Brain pericyte (primary cell): ENCODE results near the gene VAPB.
"Not testable (repeated sequence)": the region's sequence is repeated elsewhere in the genome, so short reads cannot be mapped to it uniquely, and the experiment has no call there.

Experiments
- DNase-seq: peaks from one replicate; pipeline ENCODE4 v3.0.0-alpha.2; 2012; ENCODE audit warnings: low read depth, low spot score

The VAPB gene

GRCh38 chr20:58388882-58389323 is at the start of gene VAPB:
TSS of gene VAPB (plus strand) at chr20:58389229. CDS start at chr20:58389460, 231 bp downstream.
- peak; percentile 86 for DNase-seq

GRCh38 chr20:58339741-58340140 is 49.3 kb upstream of the VAPB start:
- no peak for DNase-seq

DNA sequence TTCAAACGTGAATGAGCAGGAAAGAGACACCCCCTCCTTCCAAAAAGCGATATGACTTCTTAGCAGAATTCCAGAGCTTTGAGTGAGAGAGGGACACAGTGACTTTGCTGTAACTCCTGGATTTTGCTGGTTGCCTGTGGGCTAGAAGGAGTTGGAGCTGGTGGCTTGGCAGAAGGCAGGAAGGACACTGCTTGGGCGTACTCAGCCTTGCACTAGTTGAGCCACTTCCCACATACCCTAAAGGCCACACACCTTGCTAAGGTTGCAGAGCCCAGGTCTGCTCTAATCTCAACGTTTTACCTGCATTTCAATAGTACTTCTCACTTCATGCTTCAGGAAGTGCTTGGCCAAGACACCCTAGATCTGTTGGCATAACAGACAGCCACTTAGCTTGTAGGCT is 48.9 kb upstream of the VAPB start:
- DNase-seq = no peak

DNA sequence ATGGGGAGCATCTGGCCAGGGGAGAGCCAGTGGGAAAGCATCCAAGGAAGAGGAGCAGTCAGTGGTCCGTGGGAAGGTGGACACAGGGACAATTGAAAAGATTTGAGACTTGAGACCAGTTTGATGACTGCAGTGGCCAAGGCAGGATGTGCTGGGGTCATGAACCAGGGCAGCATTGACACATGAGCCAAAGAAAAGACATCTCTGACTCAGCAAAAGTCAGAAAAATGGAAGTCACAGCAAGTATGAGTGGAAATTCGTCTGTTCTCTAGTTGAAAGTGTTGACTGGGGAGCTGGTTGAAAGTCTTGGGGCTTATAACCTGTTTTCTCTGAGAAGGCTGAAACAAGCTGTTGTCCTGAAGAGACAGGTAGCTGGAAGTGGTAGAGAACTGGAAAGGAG is 48.2 kb upstream of the VAPB start:
- no peak for DNase-seq

- no peak for DNase-seq
These were observed 46.7 kb upstream of the VAPB start for GRCh38 chr20:58342104-58342945.

GRCh38 chr20:58344741-58345140 is 44.3 kb upstream of the VAPB start:
- DNase-seq = no peak

- DNase-seq = peak; percentile 7
These were observed 39.5 kb upstream of the VAPB start for GRCh38 chr20:58349570-58349969.

GRCh38 chr20:58352468-58352867 is 36.6 kb upstream of the VAPB start:
- DNase-seq = no peak

DNA sequence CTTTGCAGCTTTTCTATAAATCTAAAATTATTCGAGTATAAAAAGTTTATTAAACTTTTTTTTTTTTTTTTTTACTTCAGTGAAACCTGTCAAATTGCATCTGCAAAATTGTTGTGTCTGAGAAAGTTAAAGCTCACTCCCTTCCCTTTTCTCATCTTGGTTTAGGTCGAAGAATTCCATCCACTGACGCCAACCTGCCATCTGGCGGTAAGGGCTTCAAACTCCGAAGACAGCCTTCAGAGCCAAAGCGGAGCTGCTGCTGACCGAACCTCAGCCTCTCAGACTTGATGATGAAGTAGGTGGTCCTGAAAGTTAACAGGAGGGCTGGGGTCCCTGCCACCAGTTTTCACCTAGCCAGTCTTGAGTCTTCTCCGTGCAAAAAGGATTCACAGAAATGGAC is 29.6 kb upstream of the VAPB start:
- no peak for DNase-seq

- no peak for DNase-seq
These were observed 28.1 kb upstream of the VAPB start for GRCh38 chr20:58360936-58361335.

GRCh38 chr20:58361481-58362205 is 27.4 kb upstream of the VAPB start:
- no peak for DNase-seq

DNA sequence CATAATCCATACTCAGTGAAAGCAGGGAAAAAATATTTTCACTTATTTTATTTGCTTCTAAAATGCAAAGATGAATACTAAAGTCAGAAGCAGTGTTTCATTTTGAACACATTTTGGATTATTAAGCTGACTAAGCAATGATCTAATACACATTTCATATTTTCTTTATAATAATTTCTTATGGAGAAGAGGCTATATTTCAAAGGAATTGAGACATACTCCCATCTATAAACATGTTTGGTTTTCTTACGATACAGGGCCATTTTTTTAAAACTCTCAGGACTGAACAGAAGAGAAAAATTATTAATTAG is 26.9 kb upstream of the VAPB start:
- no peak for DNase-seq

DNA sequence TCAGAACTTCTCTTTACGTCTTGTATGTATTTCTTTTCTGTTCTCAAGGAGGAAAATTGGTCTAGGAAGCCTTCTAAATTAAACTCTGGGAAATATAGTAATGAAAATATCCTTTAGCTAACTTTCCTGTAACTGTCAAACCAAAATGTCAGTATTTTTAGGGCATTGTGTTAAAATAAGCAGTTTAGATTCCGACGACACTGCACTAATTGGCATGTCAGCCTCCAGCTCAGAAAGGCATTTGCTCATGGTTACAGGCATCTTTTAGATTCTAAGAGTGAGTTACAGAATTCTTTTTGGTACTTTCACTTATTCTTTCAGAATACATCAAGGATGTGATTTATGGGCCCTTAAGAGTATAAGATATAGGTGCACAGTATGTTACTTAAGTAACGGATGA is 26.1 kb upstream of the VAPB start:
- no peak for DNase-seq

DNA sequence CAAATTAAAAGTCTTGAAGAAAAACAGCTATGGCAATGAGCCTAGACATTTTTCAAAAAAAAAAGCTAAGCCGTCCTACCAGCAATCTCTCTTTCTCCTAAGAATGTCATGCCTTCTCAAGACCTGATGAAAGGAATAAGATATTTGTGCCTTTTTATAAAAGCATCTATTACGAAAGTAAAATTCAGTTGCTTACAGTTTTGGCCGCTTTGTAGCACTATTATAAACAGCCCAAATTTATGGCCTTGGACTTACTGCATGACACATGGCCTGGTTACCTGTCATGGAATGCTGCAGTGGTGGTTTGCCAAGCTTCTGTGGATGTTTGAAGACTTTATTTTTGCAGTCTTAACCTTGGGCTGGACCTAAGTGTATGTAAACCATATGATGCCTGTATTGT is 22.2 kb upstream of the VAPB start:
- DNase-seq = no peak

DNA sequence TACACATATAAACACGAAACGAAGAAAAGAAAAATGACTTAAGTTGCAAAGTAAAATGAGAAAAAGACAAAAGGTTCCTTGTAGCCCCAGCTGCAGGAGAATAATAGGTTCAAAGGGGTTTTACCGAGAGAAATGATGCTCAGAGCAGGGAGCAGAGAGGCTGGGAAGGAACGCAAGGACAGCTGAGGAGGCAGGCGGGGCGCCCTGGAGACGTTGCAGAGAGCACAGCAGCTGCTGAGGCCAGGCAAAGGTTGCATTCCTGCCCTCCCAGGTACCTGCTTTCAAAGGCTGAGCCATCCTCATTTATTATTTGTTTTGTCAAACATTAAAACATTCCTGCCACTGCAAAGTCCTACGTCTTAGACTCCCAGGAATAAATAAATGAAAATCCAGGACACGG is 16.2 kb upstream of the VAPB start:
- DNase-seq = no peak

GRCh38 chr20:58373296-58373695 is 15.7 kb upstream of the VAPB start:
- not testable (repeated sequence) for DNase-seq

GRCh38 chr20:58374027-58374850 is 14.8 kb upstream of the VAPB start:
- no peak for DNase-seq

GRCh38 chr20:58374906-58375758 is 13.9 kb upstream of the VAPB start:
- DNase-seq = peak; percentile 34

DNA sequence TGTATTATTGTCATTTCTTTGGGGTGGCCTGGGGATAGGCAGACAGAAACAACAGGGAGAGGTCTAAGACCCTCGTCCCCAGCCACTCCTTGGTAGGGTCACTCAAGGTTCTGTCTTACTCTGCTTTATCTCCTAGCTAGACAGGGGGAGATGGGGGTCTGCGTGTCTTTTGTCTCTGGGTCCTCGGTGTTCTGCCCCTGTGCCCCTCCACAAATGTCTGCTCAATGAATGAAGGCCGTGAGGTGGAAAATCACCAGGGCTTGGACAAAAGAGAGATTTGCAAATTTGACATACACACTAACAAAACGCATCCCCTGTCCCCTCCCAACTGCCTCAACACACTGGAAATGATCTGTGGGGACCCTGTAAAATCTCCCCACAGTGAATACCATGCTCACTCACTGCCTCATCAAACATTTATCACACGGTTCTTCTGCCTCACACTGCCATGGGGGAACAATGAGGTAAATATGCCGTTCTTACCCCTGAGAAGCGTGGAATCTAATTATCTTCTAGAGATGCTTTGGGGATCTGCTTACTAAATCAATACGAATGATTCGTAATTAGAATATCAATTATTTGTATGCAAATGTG is 13.2 kb upstream of the VAPB start:
- DNase-seq = no peak

DNA sequence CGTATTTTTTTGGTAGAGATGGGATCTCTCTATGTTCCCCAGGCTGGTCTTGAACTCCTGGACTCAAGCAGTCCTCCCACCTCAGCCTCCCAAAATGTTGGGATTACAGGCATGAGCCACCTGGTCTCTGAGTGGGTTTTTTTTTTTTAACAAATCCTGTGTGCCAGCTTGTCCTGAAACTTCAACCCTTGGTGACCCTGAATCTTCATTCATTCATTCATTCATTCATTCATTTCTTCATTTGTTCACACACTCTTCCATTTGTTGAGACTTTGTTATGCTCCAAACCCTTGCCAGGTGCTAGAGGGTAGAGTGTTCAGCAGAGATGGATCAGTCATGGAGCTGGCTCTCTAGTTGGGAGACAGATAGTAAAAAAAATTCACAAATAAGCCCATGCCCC is 12.0 kb upstream of the VAPB start:
- DNase-seq = no peak
